SJSA1 (cell line): Measurements from ENCODE around the gene LYPD6B. TPM values are rescaled to one million over a fixed set of nuclear protein-coding genes. Genes with fewer than 3 reads are reported as not detected.

Experiments used
- DNase-seq, 2 experiments: peaks; one replicate each; pipeline ENCODE4 v3.0.0-alpha.2; 2015 to 2020; ENCODE audit warnings: low spot score in 2 of 2, low read depth in 1 of 2
- H3K27ac ChIP-seq: fragments of 250-450 bp; sonication (Bioruptor Pico); 2 replicates; pipeline ENCODE4 v1.5.1; 2020; ENCODE audit warnings: mild to moderate bottlenecking, moderate library complexity
- H3K27me3 ChIP-seq: fragments of 250-450 bp; sonication (Bioruptor Pico); replicated peaks from 2 replicates; pipeline ENCODE4 v1.5.1; 2020; ENCODE audit warnings: mild to moderate bottlenecking, moderate library complexity
- H3K36me3 ChIP-seq: fragments of 250-450 bp; sonication (Bioruptor Pico); 2 replicates; pipeline ENCODE4 v1.5.1; 2020; ENCODE audit warnings: mild to moderate bottlenecking
- H3K4me1 ChIP-seq: fragments of 250-450 bp; sonication (Bioruptor Pico); replicated peaks from 2 replicates; pipeline ENCODE4 v1.6.1; 2021; ENCODE audit warnings: mild to moderate bottlenecking
- H3K4me3 ChIP-seq: fragments of 250-450 bp; sonication (Bioruptor Pico); 2 replicates; pipeline ENCODE4 v1.5.1; 2020; ENCODE audit warnings: mild to moderate bottlenecking
- H3K9me3 ChIP-seq: fragments of 250-450 bp; sonication (Bioruptor Pico); replicated peaks from 2 replicates; pipeline ENCODE4 v1.5.1; 2020; ENCODE audit warnings: mild to moderate bottlenecking
- total RNA-seq: library from RNA; depleted of rRNA; stranded (reverse); fragments of >200 nt; shearing (Covaris generic); gene quantifications from 2 replicates; pipeline ENCODE4 v1.2.3, GENCODE V29; 2014

LYPD6B gene
- total RNA-seq, 1 experiment from 2014 or later, result 35.7 TPM

DNA sequence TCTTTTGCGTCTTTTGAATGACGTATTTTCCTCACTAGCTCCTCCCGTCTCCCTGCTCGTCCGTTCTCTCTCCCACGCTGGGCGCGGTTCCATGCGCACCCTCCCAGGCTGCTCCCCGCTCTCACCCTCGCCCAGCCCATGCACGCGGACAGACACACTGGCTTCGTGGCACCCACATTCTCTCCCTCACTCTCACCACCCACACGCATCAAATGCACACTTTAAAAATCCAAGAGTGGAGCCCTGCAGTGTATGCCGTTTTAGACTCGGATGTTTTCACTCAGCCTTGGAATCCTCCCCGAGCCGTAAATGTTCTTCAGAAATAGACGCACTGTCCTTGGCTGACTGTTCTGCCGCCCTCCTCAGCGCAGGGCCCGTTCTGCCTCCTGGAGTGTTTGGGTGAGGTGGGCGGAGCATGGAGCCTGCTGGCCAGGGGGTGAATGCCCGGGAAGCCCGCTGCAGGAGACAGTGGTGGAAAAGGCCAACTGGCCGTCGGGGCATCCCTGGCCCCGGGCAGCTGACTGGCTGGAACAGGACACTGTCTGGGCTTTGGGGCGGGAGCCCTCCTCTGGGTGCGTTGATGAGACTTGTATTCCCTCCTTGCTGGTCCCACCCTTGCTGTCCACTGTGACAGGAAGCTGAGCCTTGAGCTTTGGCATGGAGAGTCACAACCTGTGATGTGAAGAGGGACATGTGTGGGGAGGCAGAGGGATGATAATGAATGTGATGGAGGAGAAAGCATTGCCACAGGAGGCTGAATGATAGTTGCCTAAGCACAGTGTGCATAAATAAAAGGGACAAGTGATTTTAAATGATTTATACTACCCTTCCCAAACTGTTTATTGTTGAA, 35.4 kb upstream of the LYPD6B start:
- H3K27ac ChIP-seq, result no peak overlapping the region
- H3K4me1 ChIP-seq, result peaks cover 7% of the 10 kb centered on the region
- H3K4me3 ChIP-seq, result no peak overlapping the region
- no peak for DNase-seq
- no peaks in the 10 kb centered on the region for H3K36me3 ChIP-seq
- H3K27me3 ChIP-seq, result peaks cover 6% of the 10 kb centered on the region; the same call in 1 of the 2 replicates
- no peaks in the 10 kb centered on the region for H3K9me3 ChIP-seq

- Histone ChIP-seq H3K27me3 (peaks cover 6% of the 10 kb centered on the region; the same call in 1 of the 2 replicates), H3K4me1 (peaks cover 7% of the 10 kb centered on the region), H3K36me3 (no peaks in the 10 kb centered on the region), H3K27ac (no peak overlapping the region), H3K9me3 (no peaks in the 10 kb centered on the region), H3K4me3 (no peak overlapping the region)
- DNase-seq, result peak in 1 of 2 experiments; percentile 51
These were observed 33.7 kb upstream of the LYPD6B start for GRCh38 chr2:149004836-149005235.

- H3K27me3 ChIP-seq, result peaks cover under 1% of the 10 kb centered on the region; the same call in 1 of the 2 replicates
- no peaks in the 10 kb centered on the region for H3K36me3 ChIP-seq
- H3K4me3 ChIP-seq, result no peak overlapping the region
- H3K4me1 ChIP-seq, result peaks cover 7% of the 10 kb centered on the region
- DNase-seq, result no peak
- H3K27ac ChIP-seq, result no peak overlapping the region
- H3K9me3 ChIP-seq, result no peaks in the 10 kb centered on the region
These were observed 32.9 kb upstream of the LYPD6B start for GRCh38 chr2:149005471-149006077.

GRCh38 chr2:149006883-149007543, 31.5 kb upstream of the LYPD6B start:
- Histone ChIP-seq H3K27me3 (no peaks in the 10 kb centered on the region; the same call in 1 of the 2 replicates), H3K4me1 (peaks cover 7% of the 10 kb centered on the region), H3K36me3 (no peaks in the 10 kb centered on the region), H3K9me3 (no peaks in the 10 kb centered on the region), H3K27ac (no peak overlapping the region), H3K4me3 (no peak overlapping the region)
- no peak for DNase-seq

- peaks cover 7% of the 10 kb centered on the region for H3K4me1 ChIP-seq
- no peak for DNase-seq
- no peaks in the 10 kb centered on the region for H3K9me3 ChIP-seq
These were observed 30.1 kb upstream of the LYPD6B start for GRCh38 chr2:149008381-149008780.

GRCh38 chr2:149009576-149010461, 28.7 kb upstream of the LYPD6B start:
- Histone ChIP-seq H3K27ac (no peak overlapping the region), H3K4me1 (peaks cover 7% of the 10 kb centered on the region), H3K36me3 (no peaks in the 10 kb centered on the region), H3K9me3 (no peaks in the 10 kb centered on the region), H3K27me3 (no peaks in the 10 kb centered on the region; the same call in 1 of the 2 replicates), H3K4me3 (no peak overlapping the region)
- no peak for DNase-seq

More at GRCh38 chr2:149008381-149008780, 30.1 kb upstream of the LYPD6B start:
- Histone ChIP-seq H3K4me3 (no peak overlapping the region), H3K36me3 (no peaks in the 10 kb centered on the region), H3K27ac (no peak overlapping the region), H3K27me3 (no peaks in the 10 kb centered on the region; the same call in 1 of the 2 replicates)

DNA sequence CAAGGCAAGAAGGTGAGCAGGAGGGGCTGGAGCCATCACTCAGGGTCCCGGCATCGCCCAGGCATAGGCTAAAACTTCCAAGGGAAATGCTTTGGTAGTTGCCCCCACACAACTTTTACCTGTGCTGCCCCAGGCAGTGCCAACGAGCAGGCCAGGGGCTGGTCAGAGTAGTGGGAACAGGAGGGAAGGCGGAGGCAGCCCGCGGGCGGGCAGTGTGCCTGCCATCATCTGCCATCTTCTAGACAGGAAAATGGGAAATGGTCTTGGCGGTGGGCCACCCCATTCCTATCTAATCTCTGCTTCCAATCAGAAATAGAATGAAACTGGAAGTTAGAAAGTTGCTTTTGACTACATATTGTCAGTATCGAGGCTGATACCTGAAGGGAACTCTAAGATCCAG, 26.0 kb upstream of the LYPD6B start:
- DNase-seq, result no peak
- peaks cover under 1% of the 10 kb centered on the region for H3K4me1 ChIP-seq
- H3K4me3 ChIP-seq, result no peak overlapping the region
- H3K9me3 ChIP-seq, result no peaks in the 10 kb centered on the region
- no peaks in the 10 kb centered on the region for H3K27me3 ChIP-seq
- no peaks in the 10 kb centered on the region for H3K36me3 ChIP-seq
- H3K27ac ChIP-seq, result no peak overlapping the region

GRCh38 chr2:149015501-149015900, 23.0 kb upstream of the LYPD6B start:
- no peaks in the 10 kb centered on the region for H3K9me3 ChIP-seq
- no peak overlapping the region for H3K4me3 ChIP-seq
- DNase-seq, result no peak
- no peaks in the 10 kb centered on the region for H3K36me3 ChIP-seq
- no peaks in the 10 kb centered on the region for H3K27me3 ChIP-seq
- H3K4me1 ChIP-seq, result peaks cover 7% of the 10 kb centered on the region
- H3K27ac ChIP-seq, result no peak overlapping the region

DNA sequence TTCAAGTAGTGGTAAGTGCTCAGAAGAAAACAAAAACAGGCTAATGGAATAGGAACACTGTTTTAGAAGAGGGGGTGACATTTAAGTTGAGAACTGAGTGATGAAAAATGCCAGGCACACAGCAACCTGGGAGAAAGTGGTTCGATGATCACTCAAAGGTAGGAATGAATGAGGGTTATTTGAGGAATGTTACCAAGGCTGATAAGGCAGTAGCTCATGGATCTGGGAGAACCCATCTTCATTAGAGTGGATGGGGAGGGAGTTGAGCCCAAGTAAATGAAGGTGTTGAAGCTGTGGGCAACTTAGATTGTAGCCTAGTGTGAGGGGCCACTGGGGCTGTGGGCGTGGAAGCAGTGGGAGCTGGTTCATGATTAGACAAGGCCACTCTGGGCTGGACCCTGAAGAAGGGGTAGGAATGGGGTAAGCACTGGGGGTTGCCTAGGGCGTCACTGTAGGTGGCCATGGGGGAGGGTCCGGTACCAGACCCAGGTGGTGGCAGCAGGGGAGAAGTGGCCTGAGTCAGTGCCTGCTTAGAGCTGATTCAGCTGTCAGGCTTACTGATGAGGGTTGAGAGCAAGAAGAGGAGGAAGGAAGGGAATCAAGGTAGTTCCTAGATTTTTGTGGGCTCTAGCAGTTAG, 22.5 kb upstream of the LYPD6B start:
- Histone ChIP-seq H3K9me3 (no peaks in the 10 kb centered on the region), H3K4me3 (no peak overlapping the region), H3K27me3 (no peaks in the 10 kb centered on the region), H3K4me1 (peaks cover 7% of the 10 kb centered on the region), H3K27ac (no peak overlapping the region), H3K36me3 (no peaks in the 10 kb centered on the region)
- no peak for DNase-seq

DNA sequence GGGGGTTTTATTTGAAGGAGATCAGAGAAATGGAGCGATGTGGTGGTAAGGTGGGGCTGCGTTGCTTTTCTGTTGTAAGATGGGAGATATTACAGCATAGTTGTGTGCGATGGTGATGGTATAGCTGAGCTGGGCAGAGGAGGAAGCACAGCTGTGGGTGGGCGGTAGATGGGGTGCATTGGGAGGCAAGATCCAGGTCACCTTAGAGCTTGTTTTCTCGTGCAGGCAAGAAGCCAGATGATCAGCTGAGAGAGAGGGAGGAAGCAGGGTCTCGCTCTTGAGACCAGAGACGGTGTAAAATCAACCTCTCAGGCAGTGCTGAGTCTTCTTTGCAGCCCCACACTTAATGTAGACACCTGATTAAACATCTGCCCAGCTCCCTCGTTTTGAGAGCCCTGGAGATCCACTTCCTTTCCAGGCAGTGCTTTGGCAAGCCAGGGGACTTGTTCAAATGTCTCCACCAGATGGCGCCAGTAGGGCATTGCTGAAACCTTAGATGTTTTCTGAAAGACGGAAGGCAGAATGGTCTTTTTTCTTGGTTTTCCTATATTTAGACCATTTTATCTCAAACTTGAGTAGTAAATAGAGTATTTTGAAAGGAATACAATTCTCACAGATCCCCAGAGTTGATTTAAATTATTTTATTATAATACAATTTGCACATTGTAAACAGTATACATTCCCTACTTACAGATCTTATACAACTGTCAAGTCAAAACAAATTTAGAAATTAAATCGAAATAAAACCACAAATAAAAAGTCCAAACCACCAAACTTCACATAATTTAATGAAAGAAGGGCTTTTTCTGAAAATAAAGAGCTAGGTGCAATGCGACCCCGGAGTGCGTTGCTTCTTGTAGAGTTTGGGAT, 21.1 kb upstream of the LYPD6B start:
- Histone ChIP-seq H3K27me3 (no peaks in the 10 kb centered on the region), H3K4me3 (no peak overlapping the region), H3K4me1 (peaks cover 7% of the 10 kb centered on the region), H3K27ac (no peak overlapping the region), H3K36me3 (no peaks in the 10 kb centered on the region), H3K9me3 (no peaks in the 10 kb centered on the region)
- peak; percentile 80 to 84 for DNase-seq

- H3K4me1 ChIP-seq, result peaks cover 7% of the 10 kb centered on the region
- H3K27ac ChIP-seq, result no peak overlapping the region
- no peak for DNase-seq
- no peak overlapping the region for H3K4me3 ChIP-seq
- no peaks in the 10 kb centered on the region for H3K27me3 ChIP-seq
- H3K9me3 ChIP-seq, result no peaks in the 10 kb centered on the region
- H3K36me3 ChIP-seq, result no peaks in the 10 kb centered on the region
These were observed 19.5 kb upstream of the LYPD6B start for GRCh38 chr2:149018981-149019380.

DNA sequence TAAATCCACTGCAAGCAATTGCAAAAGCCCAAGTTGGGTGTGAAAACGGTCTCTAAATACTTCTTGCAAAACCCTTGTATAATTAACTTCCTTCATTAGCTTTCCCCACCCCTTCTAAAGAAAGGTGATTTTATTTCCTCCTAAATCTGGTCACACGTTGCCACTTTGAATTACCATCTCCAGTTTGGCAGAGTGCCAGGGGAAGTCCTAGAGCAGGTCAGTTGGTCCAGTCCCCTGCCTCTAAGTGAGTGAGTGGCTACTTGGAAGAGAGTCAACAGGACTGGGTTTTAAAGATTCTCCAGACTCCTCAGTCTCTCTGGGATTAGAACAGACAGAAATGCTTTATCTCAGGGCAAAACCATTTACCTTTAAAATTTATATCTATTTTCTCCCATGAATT, 18.7 kb upstream of the LYPD6B start:
- Histone ChIP-seq H3K27me3 (no peaks in the 10 kb centered on the region), H3K27ac (no peak overlapping the region), H3K36me3 (no peaks in the 10 kb centered on the region), H3K9me3 (no peaks in the 10 kb centered on the region), H3K4me3 (no peak overlapping the region), H3K4me1 (peaks cover 7% of the 10 kb centered on the region)
- DNase-seq, result no peak
